GM19328 (cell line): ENCODE results near the gene RCBTB1.
A peak's percentile ranks its signal among the peaks of the same experiment; 100 is the strongest.
"Not testable (repeated sequence)": the region's sequence is repeated elsewhere in the genome, so short reads cannot be mapped to it uniquely, and the experiment has no call there.

Source experiments
- ATAC-seq: cut with Tn5 transposase; IDR thresholded peaks from one replicate; pipeline ENCODE4 v1.9.1; 2021; ENCODE audit warnings: mild to moderate bottlenecking, moderate library complexity; ENCODE audit not compliant: unreplicated experiment

RCBTB1 gene

GRCh38 chr13:49585220-49586157, at the start of gene RCBTB1:
Gene RCBTB1, minus strand, starts transcription at chr13:49585558. Its CDS starts 18,279 bp downstream, at chr13:49567279.
- peak; percentile 95 for ATAC-seq

DNA sequence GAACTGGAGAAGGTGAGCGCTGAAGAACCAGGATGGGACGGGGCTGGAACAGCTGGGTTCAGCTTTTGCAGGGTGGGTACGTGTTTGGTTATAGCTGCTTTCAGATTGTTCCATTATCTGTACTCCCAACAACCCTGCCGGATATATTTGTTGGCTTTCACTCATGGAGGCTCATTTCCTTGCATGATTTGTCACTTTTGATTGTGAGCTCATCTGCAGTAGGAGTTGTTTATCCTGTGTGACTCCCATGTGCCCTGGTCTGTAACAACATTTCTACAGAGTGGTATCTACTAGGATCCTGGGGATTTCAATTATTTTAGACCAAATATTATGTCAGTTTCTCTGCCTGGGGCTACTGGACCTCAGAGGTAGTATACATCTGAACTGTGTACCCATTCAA, 48.4 kb upstream of the RCBTB1 start:
- no peak for ATAC-seq

GRCh38 chr13:49632156-49632555, 46.8 kb upstream of the RCBTB1 start:
- ATAC-seq: no peak

DNA sequence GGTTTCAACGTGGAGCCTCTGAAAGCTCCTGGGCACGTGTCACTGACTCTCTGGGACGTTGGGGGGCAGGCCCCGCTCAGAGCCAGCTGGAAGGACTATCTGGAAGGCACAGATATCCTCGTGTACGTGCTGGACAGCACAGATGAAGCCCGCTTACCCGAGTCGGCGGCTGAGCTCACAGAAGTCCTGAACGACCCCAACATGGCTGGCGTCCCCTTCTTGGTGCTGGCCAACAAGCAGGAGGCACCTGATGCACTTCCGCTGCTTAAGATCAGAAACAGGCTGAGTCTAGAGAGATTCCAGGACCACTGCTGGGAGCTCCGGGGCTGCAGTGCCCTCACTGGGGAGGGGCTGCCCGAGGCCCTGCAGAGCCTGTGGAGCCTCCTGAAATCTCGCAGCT, 45.2 kb upstream of the RCBTB1 start:
- no peak for ATAC-seq

GRCh38 chr13:49629947-49630346, 44.6 kb upstream of the RCBTB1 start:
- no peak for ATAC-seq

DNA sequence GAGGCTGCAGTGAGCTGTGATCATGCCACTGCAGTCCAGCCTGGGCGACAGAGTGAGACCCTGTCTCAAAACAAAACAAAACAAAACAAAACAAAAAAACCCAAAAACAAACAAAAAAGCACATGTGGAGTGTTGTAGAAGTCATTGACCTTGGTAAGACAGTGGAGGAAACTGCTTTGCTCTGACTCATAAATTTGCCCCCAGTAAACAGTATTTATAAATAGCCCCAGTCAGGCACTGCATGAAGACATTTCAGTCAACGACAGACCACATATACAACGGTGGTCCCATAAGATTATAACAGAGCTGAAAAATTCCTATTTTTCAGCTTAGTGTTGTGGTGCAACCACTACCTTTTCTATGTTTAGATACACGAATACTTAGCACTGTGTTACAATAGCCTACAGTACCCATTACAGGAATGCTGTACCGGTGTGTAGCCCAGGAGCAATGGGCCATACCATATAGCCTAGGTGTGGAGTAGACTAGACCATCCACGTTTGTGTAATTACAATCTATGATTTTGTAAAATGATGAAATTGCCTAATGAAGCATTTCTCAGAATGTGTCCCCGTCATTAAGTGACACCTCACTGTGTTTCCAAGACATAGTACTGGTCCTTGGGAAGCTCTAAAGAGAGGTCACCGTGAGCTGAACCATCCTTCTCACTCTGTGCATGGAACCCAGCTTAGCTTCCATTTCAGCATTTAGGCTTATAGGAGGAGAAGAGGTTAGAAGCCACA, 44.0 kb upstream of the RCBTB1 start:
- no peak for ATAC-seq

DNA sequence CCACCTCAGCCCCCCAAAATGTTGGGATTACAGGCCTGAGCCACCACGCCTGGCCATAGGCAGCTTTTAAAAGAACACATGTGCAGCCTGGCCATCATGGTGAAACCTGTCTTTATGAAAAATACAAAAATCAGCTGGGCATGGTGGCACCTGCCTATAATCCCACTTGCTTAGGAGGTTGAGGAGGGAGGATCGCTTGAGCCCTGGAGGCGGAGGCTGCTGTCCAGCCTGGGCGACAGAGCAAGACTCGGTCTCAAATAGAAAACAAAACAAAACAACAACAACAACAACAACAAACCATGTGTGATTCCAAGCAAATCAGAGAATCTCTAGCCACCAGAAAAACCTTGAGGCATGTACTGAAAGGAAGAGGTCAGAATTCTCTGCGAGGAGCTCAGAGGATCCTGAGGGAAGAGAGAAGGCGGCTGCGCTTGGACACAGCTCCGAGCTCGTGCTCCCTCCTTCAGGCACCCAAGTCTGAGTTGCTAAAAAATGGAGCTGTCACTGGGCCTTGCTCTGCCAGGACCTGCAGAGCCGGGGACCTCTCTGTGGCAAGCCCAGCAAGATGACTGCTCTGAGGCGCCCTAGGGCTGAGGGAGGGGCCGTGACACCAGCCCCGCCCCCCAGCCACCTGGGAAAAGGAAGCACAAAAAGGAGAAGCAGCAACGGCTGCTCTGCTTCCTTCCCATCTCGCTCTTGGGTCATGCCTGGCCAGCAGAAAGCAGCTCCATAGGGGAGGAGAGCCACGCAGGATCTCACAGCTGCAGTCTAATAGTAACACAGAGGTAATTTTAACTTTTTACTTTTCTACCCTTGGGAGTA, 42.7 kb upstream of the RCBTB1 start, which contains the start of gene ARL11:
Gene ARL11, plus strand, starts transcription at position 677 of the 822 bp plus-strand sequence. CDS start 1,941 bp downstream, outside the sequence.
- ATAC-seq: peak; percentile 92

DNA sequence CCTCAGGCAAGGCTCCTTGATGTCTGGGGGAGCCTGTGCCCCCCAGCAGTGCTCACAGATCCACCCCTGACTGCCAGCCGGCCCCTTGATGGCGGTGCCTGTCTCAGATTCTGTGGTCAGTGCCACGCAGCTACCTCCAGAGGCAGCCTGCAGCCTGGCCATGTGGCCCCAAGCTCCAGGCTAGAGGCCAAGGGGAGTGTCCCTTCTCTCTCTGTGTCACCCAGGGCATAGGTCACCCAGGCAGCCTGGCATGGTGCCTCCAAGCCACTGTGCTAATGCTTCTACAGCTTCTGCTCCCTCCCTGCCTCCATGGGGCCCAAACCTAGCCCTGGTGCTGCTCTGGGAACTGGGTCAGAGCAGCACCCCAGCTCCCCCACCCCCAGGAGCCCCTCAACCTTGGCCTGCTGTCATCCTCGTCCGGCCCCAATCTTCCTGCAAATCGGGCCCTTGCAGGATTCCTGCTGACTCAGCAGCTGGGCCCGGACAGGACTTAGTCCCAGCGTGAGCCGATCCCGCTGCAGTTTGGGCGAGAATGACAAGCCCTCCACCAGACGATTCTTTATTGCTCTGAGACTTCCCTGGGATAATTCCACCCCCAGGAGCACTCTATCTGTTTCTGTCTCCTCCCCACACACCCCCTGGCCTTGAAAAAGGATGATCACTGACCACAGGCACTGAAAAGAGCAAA, 40.2 kb upstream of the RCBTB1 start:
- no peak for ATAC-seq

- no peak for ATAC-seq
These were observed 38.9 kb upstream of the RCBTB1 start for GRCh38 chr13:49624229-49624628.

DNA sequence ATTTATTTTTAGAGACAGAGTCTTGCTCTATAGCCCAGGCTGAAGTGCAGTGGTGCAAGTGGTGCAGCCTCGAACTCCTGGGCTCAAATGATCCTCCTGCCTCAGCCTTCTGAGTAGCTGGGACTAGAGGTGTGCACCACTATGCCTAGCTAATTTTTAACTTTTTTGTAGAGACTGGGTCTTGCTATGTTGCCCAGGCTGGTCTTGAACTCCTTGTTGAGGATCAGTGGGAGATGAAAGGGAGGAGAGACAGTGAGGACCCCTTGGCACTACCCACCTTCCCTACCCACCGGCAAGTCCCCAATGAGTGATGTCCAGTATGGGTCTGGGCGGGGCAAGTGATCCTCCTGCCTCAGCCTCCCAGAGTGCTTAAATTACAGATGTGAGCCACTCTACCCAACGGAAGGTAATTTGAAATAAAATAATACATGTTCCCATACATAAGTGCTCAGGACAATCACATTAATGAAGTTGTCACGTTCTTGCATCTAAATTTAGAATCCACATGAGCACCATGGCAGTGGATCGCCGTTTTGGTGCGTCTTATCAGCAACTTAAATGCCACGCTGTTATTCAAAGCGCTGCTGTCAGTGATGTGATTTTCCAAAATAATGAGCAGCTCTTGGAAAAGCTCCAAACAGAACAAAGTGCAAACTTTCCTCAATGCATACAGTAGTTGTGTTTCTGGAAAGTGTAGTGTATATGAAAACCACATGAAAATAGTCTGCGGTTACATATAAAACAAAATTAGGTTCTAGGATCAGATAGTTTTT, 37.0 kb upstream of the RCBTB1 start:
- ATAC-seq: no peak

DNA sequence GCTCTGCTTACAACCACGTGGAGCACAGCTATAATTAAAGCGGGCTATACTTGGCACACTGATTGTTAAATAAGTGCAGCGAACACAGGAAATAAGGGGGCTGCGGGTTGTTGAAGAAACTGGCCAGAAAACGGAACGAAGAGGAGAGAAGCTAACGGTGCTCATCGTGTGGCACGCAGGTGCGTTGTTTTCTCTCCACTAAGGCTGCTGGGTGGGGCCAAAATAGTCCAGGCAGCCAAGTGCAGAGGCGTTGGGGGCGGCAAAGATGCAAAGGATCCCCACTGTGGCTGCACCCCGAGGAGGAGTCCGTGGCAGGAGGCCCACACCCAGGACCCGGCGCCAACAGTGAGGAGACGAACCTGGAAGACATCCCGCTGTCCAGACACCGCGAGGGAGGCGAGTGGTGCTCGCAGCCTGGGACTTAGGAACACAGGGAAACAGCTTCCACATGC, 34.8 kb upstream of the RCBTB1 start:
- peak; percentile 88 for ATAC-seq

DNA sequence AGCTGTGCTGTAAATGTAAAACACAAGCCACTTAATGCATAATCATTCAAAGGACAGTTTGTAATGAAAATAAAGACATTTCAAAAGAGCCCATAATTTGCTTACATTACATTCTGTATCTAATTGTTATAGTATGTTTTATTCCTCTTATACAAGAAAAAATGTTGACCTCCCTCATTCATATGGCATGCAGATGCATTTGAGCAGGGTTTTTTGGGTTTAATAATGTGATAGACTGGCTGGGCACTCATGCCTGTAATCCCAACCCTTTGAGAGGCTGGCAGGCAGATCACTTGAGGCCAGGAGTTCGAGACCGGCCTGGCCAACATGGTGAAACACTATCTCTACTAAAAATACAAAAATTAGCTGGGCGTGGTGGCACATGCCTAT, 31.3 kb upstream of the RCBTB1 start:
- no peak for ATAC-seq

DNA sequence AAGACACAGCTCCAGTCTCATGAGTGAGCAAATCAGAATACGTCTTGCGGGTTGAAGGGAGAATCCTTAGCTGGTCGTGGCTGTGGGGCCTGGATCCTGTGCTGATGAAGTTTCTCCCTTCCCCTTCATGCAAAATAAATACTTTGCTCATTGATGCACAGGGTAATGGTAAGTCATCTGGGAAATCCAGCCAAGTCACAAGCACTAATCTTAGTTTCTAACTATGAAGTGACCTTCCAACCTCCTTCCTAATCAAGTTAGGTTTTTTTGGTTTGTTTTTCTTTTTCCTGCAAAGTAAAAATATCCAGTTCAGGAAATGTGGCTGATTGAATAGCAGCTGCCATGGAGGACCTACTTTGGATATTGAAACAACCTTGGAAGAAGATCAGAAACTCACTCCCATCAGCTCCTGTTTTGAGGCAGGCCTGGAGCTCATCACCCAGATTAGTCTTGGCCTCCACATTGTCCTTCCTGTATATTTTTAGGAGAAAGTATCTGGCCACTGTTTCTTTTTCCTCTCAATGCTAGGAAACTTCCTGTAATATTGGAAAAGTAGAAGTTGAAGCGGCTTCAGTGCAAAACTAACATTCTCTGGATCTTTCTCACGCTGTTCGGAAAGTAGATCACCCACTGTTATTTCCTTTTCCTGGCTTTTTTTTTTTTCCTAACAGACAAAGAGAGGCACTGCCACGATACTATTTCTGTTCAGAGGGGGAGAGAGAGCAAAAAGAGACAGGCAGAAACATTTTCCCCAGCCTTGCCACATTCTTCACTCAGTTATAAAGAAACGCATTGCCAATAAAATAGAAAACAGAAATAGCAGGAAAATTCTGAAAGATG, 30.7 kb upstream of the RCBTB1 start:
- no peak for ATAC-seq

DNA sequence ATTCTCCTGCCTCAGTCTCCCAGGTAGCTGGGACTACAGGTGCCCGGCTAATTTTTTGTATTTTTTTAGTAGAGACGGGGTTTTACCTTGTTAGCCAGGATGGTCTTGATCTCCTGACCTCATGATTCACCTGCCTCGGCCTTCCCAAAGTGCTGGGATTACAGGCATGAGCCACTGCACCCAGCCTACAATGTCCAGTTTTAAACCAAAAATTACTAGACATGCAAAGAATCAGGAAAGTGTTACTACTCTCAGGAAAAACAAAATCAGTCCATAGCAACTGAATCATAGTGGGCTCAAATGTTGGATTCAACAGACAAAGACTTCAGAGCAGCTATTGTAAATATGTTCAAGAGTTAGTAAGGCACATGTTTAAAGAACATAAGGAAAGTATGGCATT, 26.7 kb upstream of the RCBTB1 start:
- not testable (repeated sequence) for ATAC-seq

DNA sequence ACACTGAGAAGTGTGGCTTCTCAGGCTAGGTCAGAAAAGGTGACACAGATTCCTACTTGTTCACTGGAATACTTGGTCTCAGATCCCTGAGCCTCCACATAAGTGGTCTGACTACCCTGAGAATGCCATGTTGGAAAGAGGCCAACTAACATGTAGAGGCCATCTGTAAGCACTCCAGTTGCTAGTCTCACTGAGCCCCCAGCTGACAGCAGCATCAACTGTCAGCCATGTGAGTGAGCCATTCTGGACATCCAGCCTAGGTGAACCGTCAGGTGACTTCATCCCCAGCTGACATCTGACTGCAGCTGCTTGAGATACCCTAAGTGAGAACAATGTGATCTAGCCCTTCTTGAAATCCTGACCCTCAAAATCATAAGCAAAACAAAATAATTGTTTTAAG, 24.8 kb upstream of the RCBTB1 start:
- no peak for ATAC-seq

DNA sequence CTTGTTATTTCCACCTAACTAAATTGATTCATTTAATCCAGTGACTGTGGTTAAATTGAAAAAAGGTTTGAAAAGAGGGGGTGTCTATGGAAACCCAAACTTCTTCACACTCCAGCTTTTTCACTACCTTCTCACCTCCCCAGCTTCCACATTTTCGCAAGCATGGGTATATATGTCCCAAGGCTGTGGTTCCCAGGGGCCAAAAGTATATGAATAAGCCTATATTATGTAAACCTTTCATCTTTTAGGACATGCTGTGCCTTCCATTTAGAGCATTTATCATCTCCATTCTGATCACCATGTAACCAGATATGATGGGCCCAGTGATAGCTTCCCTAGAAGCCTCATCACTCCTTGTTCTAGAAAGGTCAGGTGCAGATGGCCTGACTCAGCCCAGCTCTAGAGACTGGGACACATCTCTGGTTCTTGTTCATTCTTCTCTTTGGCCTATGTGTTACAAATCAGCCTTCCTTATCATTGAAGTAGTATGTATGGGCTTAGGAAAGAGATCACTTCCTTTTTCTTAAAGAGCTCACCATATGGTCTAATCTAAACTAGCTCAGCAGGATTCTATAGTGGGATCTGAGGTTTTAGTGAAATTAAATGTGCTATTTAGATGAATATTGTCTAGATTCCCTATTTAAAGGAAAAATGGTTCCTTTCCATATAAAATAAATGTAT, 23.4 kb upstream of the RCBTB1 start:
- ATAC-seq: no peak

DNA sequence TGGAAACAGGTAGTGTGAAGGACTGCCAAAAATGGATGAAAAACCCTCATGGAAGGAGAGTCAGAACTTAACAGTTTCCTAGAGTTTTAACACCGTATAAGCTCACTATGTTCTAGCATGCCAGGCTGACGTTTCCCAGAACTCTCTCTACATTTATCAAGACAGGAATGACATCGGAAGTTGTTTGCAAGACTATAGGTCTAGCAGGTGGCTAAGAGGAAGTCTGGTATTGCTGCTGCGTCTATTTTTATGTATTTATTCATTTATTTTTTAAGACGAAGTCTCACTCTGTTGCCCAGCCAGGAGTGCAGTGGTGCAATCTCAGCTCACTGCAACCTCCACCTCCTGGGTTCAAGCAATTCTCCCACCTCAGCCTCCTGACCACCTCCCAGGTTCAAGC, 22.4 kb upstream of the RCBTB1 start:
- no peak for ATAC-seq
